OCI-LY7 (cell line): Measurements from ENCODE around the gene MISP. TPM values are rescaled to one million over a fixed set of nuclear protein-coding genes. Genes with fewer than 3 reads are reported as not detected.

Experiments
- BruUV-seq: library from RNA; stranded (reverse); fragments of 400-500 nt; replicated peaks from 2 replicates; lab custom pipeline; 2021; lab: Mats Ljungman, UMichigan
- CTCF ChIA-PET: fragments of 300-600 bp; sonication (Branson Sonifier 250); formaldehyde crosslinking; loops from one replicate; lab custom pipeline; 2022; ENCODE audit warnings: antibody characterized with exemption; ENCODE audit not compliant: unreplicated experiment; lab: Charles Lee
- POLR2A ChIA-PET: fragments of 300-600 bp; sonication (Branson Sonifier 250); formaldehyde crosslinking; loops from one replicate; lab custom pipeline; 2022; ENCODE audit warnings: antibody characterized with exemption; lab: Charles Lee
- DNase-seq: peaks from one replicate; pipeline ENCODE4 v3.0.0-alpha.2; 2015; ENCODE audit warnings: low spot score
- H2AFZ ChIP-seq: fragments of 200-600 bp; sonication (generic), shearing (Covaris generic); 2 replicates; pipeline ENCODE4 v1.6.1; 2014; ENCODE audit warnings: mild to moderate bottlenecking, antibody characterized with exemption, low read length, moderate library complexity
- H3K27ac ChIP-seq: fragments of 200-600 bp; sonication (generic); 2 replicates; pipeline ENCODE4 v1.5.1; 2014; ENCODE audit warnings: mixed run types, low read depth, mild to moderate bottlenecking, moderate library complexity, low read length, inconsistent platforms; ENCODE audit not compliant: poor library complexity, severe bottlenecking
- H3K36me3 ChIP-seq: fragments of 200-600 bp; sonication (generic); 2 replicates; pipeline ENCODE4 v1.6.1; 2014; ENCODE audit warnings: mild to moderate bottlenecking, antibody characterized with exemption, low read length, moderate library complexity, mixed read lengths; ENCODE audit not compliant: insufficient read depth
- H3K4me1 ChIP-seq: fragments of 200-600 bp; sonication (generic); 2 replicates; pipeline ENCODE4 v1.5.1; 2014; ENCODE audit warnings: mild to moderate bottlenecking, low read length; ENCODE audit not compliant: insufficient read depth, poor library complexity, severe bottlenecking
- H3K4me2 ChIP-seq: fragments of 200-600 bp; sonication (generic); 2 replicates; pipeline ENCODE4 v1.6.1; 2014; ENCODE audit warnings: mild to moderate bottlenecking, low read length
- H3K4me3 ChIP-seq: fragments of 200-600 bp; sonication (generic); 2 replicates; pipeline ENCODE4 v1.5.1; 2014; ENCODE audit warnings: mild to moderate bottlenecking, low read depth, low read length; ENCODE audit not compliant: poor library complexity, severe bottlenecking
- H3K79me2 ChIP-seq: fragments of 200-600 bp; sonication (generic); 2 replicates; pipeline ENCODE4 v1.6.1; 2016; ENCODE audit warnings: low read depth, mild to moderate bottlenecking, low read length, moderate library complexity, mixed read lengths; ENCODE audit not compliant: insufficient read depth
- H3K9me2 ChIP-seq: fragments of 200-600 bp; sonication (generic); 2 replicates; pipeline ENCODE4 v1.6.1; 2016; ENCODE audit warnings: mild to moderate bottlenecking, low read length, mixed read lengths; ENCODE audit not compliant: insufficient read depth
- H3K9me3 ChIP-seq: fragments of 200-600 bp; sonication (generic); 2 replicates; pipeline ENCODE4 v1.6.1; 2014; ENCODE audit warnings: mild to moderate bottlenecking, mixed run types, low read length, mixed read lengths
- H4K20me1 ChIP-seq: fragments of 200-600 bp; sonication (generic); 2 replicates; pipeline ENCODE4 v1.6.1; 2014; ENCODE audit warnings: mild to moderate bottlenecking, antibody characterized with exemption, low read length, moderate library complexity, mixed read lengths; ENCODE audit not compliant: insufficient read depth
- CTCF ChIP-seq: fragments of 200-600 bp; sonication (generic); conservative IDR thresholded peaks from 2 replicates; pipeline ENCODE4 v1.5.1; 2014; ENCODE audit warnings: mild to moderate bottlenecking, antibody characterized with exemption, low read length, moderate library complexity, mixed read lengths
- EZH2phosphoT487 ChIP-seq: fragments of 200-600 bp; sonication (generic); IDR thresholded peaks from 2 replicates; pipeline ENCODE4 v1.6.1; 2018; ENCODE audit warnings: low read depth, borderline replicate concordance, mild to moderate bottlenecking, mixed run types, antibody characterized with exemption, low read length, moderate library complexity, mixed read lengths
- intact Hi-C: fragments of 100-400 bp; cut with micrococcal nuclease; formaldehyde crosslinking; loops from one replicate; pipeline ENCODE4 v1.10.0; 2022; ENCODE audit not compliant: unreplicated experiment
- total RNA-seq, 2 experiments: library from RNA; depleted of rRNA in 1 of 2; stranded (reverse); fragments of >200 nt in 1 of 2; shearing (Covaris generic) in 1 of 2; gene quantifications; 2 replicates each; pipeline ENCODE4 v1.2.3, GENCODE V29; 2014 to 2022

MISP gene
- total RNA-seq, 2 experiments from 2014 or later, result 0.23 TPM; not detected in 1

DNA sequence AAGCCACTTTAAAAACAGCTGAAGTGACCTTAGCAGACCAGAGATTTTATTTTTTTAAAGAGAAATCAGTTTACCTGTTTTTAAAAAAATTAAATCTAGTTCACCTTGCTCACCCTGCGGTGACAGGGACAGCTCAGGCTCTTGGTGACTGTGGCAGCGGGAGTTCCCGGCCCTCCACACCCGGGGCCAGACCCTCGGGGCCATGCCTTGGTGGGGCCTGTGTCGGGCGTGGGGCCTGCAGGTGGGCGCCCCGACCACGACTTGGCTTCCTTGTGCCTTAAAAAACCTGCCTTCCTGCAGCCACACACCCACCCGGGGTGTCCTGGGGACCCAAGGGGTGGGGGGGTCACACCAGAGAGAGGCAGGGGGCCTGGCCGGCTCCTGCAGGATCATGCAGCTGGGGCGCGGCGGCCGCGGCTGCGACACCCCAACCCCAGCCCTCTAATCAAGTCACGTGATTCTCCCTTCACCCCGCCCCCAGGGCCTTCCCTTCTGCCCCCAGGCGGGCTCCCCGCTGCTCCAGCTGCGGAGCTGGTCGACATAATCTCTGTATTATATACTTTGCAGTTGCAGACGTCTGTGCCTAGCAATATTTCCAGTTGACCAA, 60.1 kb downstream of the MISP start:
- no peaks in the 10 kb centered on the region for H3K9me2 ChIP-seq
- H3K9me3 ChIP-seq, result no peaks in the 10 kb centered on the region
- DNase-seq, result no peak
- BruUV-seq, result no TSS peak
- H2AFZ ChIP-seq, result no peak overlapping the region
- peaks cover 94% of the 10 kb centered on the region for H3K36me3 ChIP-seq
- ChIA-PET POLR2A (no interaction called here), CTCF (no interaction called here)
- intact Hi-C loops, result no loop called here
- no peaks in the 10 kb centered on the region for H3K79me2 ChIP-seq
- TF ChIP-seq CTCF, result no peak
- no peak for TF ChIP-seq EZH2phosphoT487
- no peak overlapping the region for H3K4me3 ChIP-seq
- H4K20me1 ChIP-seq, result no peaks in the 10 kb centered on the region
- no peaks in the 10 kb centered on the region for H3K4me1 ChIP-seq
- H3K4me2 ChIP-seq, result no peak overlapping the region
- H3K27ac ChIP-seq, result no peak overlapping the region

GRCh38 chr19:811506-812048, 60.7 kb downstream of the MISP start:
- H3K36me3 ChIP-seq, result peaks cover 94% of the 10 kb centered on the region

More at GRCh38 chr19:811506-812048, 60.7 kb downstream of the MISP start:
- ChIA-PET POLR2A (no interaction called here), CTCF (no interaction called here)
- DNase-seq, result no peak
- H2AFZ ChIP-seq, result no peak overlapping the region
- H3K4me2 ChIP-seq, result no peak overlapping the region
- TSS peak; percentile 85 for BruUV-seq
- H3K4me3 ChIP-seq, result no peak overlapping the region
- H3K4me1 ChIP-seq, result no peaks in the 10 kb centered on the region
- no peaks in the 10 kb centered on the region for H3K79me2 ChIP-seq
- TF ChIP-seq CTCF, result no peak
- TF ChIP-seq EZH2phosphoT487, result no peak
- intact Hi-C loops, result no loop called here
- no peaks in the 10 kb centered on the region for H3K9me3 ChIP-seq
- H4K20me1 ChIP-seq, result no peaks in the 10 kb centered on the region
- H3K27ac ChIP-seq, result no peak overlapping the region
- H3K9me2 ChIP-seq, result no peaks in the 10 kb centered on the region
